GM12878 (cell line): Measurements from ENCODE around the gene TCERG1L. TPM values are rescaled to one million over a fixed set of nuclear protein-coding genes. Genes with fewer than 3 reads are reported as not detected.

Source experiments
- ATAC-seq: fragments of 200-7000 bp; cut with Tn5 transposase; 3 replicates; pipeline ENCODE4 v1.9.1; 2020; ENCODE audit warnings: mild to moderate bottlenecking, moderate library complexity
- BruUV-seq: library from RNA; stranded (reverse); fragments of 400-500 nt; replicated peaks from 2 replicates; lab custom pipeline; 2021; lab: Mats Ljungman, UMichigan
- CTCF ChIA-PET: fragments of 300-600 bp; sonication (Branson Sonifier 250); formaldehyde crosslinking; extraction: SDS; loops from one replicate; lab custom pipeline; 2021; ENCODE audit warnings: inconsistent platforms; lab: Yijun Ruan, JAX
- POLR2A ChIA-PET: fragments of 350-600 bp; formaldehyde crosslinking; extraction: SDS; loops from one replicate; lab custom pipeline; 2021; ENCODE audit warnings: inconsistent platforms; lab: Charles Lee
- RAD21 ChIA-PET: fragments of 300-600 bp; sonication (Branson Sonifier 250); formaldehyde crosslinking; loops from one replicate; lab custom pipeline; 2023; ENCODE audit warnings: antibody characterized with exemption; ENCODE audit not compliant: unreplicated experiment; lab: Charles Lee
- SMC1A ChIA-PET: fragments of 300-600 bp; sonication (Branson Sonifier 250); formaldehyde crosslinking; loops from one replicate; lab custom pipeline; 2023; ENCODE audit not compliant: unreplicated experiment, uncharacterized antibody; lab: Charles Lee
- DNase-seq: peaks from one replicate; pipeline ENCODE4 v3.0.0-alpha.2; 2011; ENCODE audit warnings: low read depth, low spot score
- FAIRE-seq: peaks from 3 replicates; lab custom pipeline; 2011; peaks lifted over from hg19 to GRCh38; lab: Jason Lieb, UNC
- H2AFZ ChIP-seq: 2 replicates; pipeline ENCODE4 v1.6.0; 2011; ENCODE audit warnings: low read depth, low read length, control low read depth; ENCODE audit not compliant: control insufficient read depth
- H3K27ac ChIP-seq: 2 replicates; pipeline ENCODE4 v1.5.1; 2011; ENCODE audit warnings: control low read depth; ENCODE audit not compliant: control insufficient read depth, insufficient read depth
- H3K27me3 ChIP-seq, 2 experiments: replicated peaks in 1 of 2; 2 replicates each; pipeline versions ENCODE4 v1.6.0 to v1.6.1; 2011; ENCODE audit warnings: low read length in 1 of 2; ENCODE audit not compliant: control insufficient read depth in 2 of 2, insufficient read depth in 2 of 2
- H3K36me3 ChIP-seq, 2 experiments: 2 replicates each; pipeline ENCODE4 v1.5.1; 2011; ENCODE audit warnings: low read length in 1 of 2; ENCODE audit not compliant: control insufficient read depth in 2 of 2, insufficient read depth in 2 of 2
- H3K4me1 ChIP-seq: 2 replicates; pipeline ENCODE4 v1.6.1; 2011; ENCODE audit warnings: mild to moderate bottlenecking, low read length, moderate library complexity, mixed read lengths; ENCODE audit not compliant: control insufficient read depth, insufficient read depth
- H3K4me2 ChIP-seq: 2 replicates; pipeline ENCODE4 v1.6.0; 2011; ENCODE audit warnings: control low read depth; ENCODE audit not compliant: control insufficient read depth, insufficient read depth
- H3K4me3 ChIP-seq: fragments of 200-600 bp; sonication (generic); 2 replicates; pipeline ENCODE4 v1.5.1; 2016
- H3K79me2 ChIP-seq: 2 replicates; pipeline ENCODE4 v1.6.0; 2011; ENCODE audit warnings: low read length; ENCODE audit not compliant: control insufficient read depth, insufficient read depth
- H3K9ac ChIP-seq: 2 replicates; pipeline ENCODE4 v1.8.0; 2011; ENCODE audit warnings: low read length, control low read depth, mixed read lengths; ENCODE audit not compliant: control insufficient read depth, insufficient read depth
- H3K9me3 ChIP-seq: replicated peaks from 3 replicates; pipeline ENCODE4 v1.5.1; 2011; ENCODE audit warnings: mild to moderate bottlenecking, low read length; ENCODE audit not compliant: control insufficient read depth, insufficient read depth
- H4K20me1 ChIP-seq: 2 replicates; pipeline ENCODE4 v1.6.0; 2011; ENCODE audit not compliant: control insufficient read depth, insufficient read depth
- ATF7 ChIP-seq: fragments of 450-650 bp; IDR thresholded peaks from 2 replicates; pipeline ENCODE4 v1.6.1; 2016; ENCODE audit warnings: low read depth, mild to moderate bottlenecking
- BRCA1 ChIP-seq: IDR thresholded peaks from 2 replicates; pipeline ENCODE4 v1.6.1; 2011; ENCODE audit warnings: low read depth, low read length, improper control_type of control experiment
- CBX3 ChIP-seq: fragments of 200-600 bp; sonication (generic); IDR thresholded peaks from 2 replicates; pipeline ENCODE4 v1.6.1; 2016; ENCODE audit warnings: low read depth, borderline replicate concordance
- CEBPB ChIP-seq, 2 experiments: fragments of 150-350 bp in 1 of 2; IDR thresholded peaks; 2 replicates each; pipeline ENCODE4 v1.6.1; 2012 to 2014; ENCODE audit warnings: low read depth in 2 of 2, low read length in 2 of 2, borderline replicate concordance in 1 of 2, inconsistent platforms in 1 of 2
- ELK1 ChIP-seq: IDR thresholded peaks from 2 replicates; pipeline ENCODE4 v1.6.1; 2012; ENCODE audit warnings: low read depth, low read length, improper control_type of control experiment
- EZH2 ChIP-seq: IDR thresholded peaks from 2 replicates; pipeline ENCODE4 v1.6.1; 2012; ENCODE audit warnings: low read depth, mild to moderate bottlenecking, control low read depth, inconsistent platforms, low read length, borderline replicate concordance; ENCODE audit not compliant: control insufficient read depth
- NR2F1 ChIP-seq: fragments of 450-650 bp; conservative IDR thresholded peaks from 2 replicates; pipeline ENCODE4 v1.6.1; 2017; ENCODE audit warnings: mild to moderate bottlenecking
- POLR2AphosphoS2 ChIP-seq: IDR thresholded peaks from 2 replicates; pipeline ENCODE4 v1.6.1; 2011; ENCODE audit warnings: low read depth, mild to moderate bottlenecking, low read length, improper control_type of control experiment, moderate library complexity
- POLR2AphosphoS5 ChIP-seq: IDR thresholded peaks from 2 replicates; pipeline ENCODE4 v1.6.1; 2011; ENCODE audit warnings: mild to moderate bottlenecking, low read length, inconsistent platforms
- RAD21 ChIP-seq: IDR thresholded peaks from 2 replicates; pipeline ENCODE4 v1.6.1; 2011; ENCODE audit warnings: mild to moderate bottlenecking, low read depth, low read length, moderate library complexity; ENCODE audit not compliant: insufficient read depth
- RB1 ChIP-seq: fragments of 450-650 bp; formaldehyde crosslinking; IDR thresholded peaks from 2 replicates; pipeline ENCODE4 v1.6.1; 2017; ENCODE audit warnings: mild to moderate bottlenecking, borderline replicate concordance
- RCOR1 ChIP-seq: conservative IDR thresholded peaks from 2 replicates; pipeline ENCODE4 v1.6.1; 2012; ENCODE audit warnings: low read depth, low read length, improper control_type of control experiment
- RUNX3 ChIP-seq: IDR thresholded peaks from 2 replicates; pipeline ENCODE4 v1.6.1; 2012; ENCODE audit warnings: low read length, inconsistent platforms
- SUPT20H ChIP-seq: IDR thresholded peaks from 2 replicates; pipeline ENCODE4 v1.6.1; 2011; ENCODE audit warnings: low read depth, mild to moderate bottlenecking, low read length, moderate library complexity, borderline replicate concordance; ENCODE audit not compliant: control insufficient read depth
- TCF7 ChIP-seq: IDR thresholded peaks from 2 replicates; pipeline ENCODE4 v1.6.1; 2014; ENCODE audit warnings: antibody characterized with exemption, borderline replicate concordance
- WRNIP1 ChIP-seq: IDR thresholded peaks from 2 replicates; pipeline ENCODE4 v1.6.1; 2011; ENCODE audit warnings: low read depth, low read length, improper control_type of control experiment, borderline replicate concordance
- YY1 ChIP-seq: IDR thresholded peaks from 2 replicates; pipeline ENCODE4 v1.6.1; 2011; ENCODE audit warnings: low read depth, mild to moderate bottlenecking, low read length
- ZBED1 ChIP-seq: IDR thresholded peaks from 2 replicates; pipeline ENCODE4 v1.6.1; 2016; ENCODE audit warnings: borderline replicate concordance
- ZNF592 ChIP-seq: fragments of 450-650 bp; IDR thresholded peaks from 2 replicates; pipeline ENCODE4 v1.6.1; 2017; ENCODE audit warnings: mild to moderate bottlenecking, moderate library complexity
- WGBS: methylation state at CpG from one replicate; pipeline ENCODE4 v1.1.6; 2016; ENCODE audit warnings: low lambda C conversion rate; ENCODE audit not compliant: insufficient replicate concordance, insufficient coverage; ENCODE audit errors: missing lambda C conversion rate; 5-methylcytosine and 5-hydroxymethylcytosine counted together
- in situ Hi-C: fragments of 300-500 bp; cut with MboI; formaldehyde crosslinking; loops from 9 replicates; pipeline ENCODE4 v1.14.3; 2018; ENCODE audit warnings: mixed read lengths
- intact Hi-C: fragments of 100-400 bp; cut with micrococcal nuclease; formaldehyde crosslinking; loops from one replicate; pipeline ENCODE4 v1.14.2; 2022; ENCODE audit not compliant: unreplicated experiment
- polyA plus RNA-seq, 11 experiments: library from polyadenylated mRNA; depleted of rRNA in 4 of 11; unstranded in 6 of 11; stranded (reverse) in 5 of 11; fragments of >200 nt; fragmentation: Nextera tagmentation in 4 of 11; fragmentation: Illumina TruSeq in 1 of 11; extraction: Ambion mirVana in 4 of 11; extraction: Trizol in 1 of 11; gene quantifications; 1 replicate in 1 of 11; 2 replicates in 10 of 11; pipeline versions ENCODE4 v1.2.1 to v1.2.3, GENCODE V29; 2011 to 2016; ENCODE audit warnings: inconsistent platforms in 2 of 11, missing spikeins in 2 of 11, low read depth in 1 of 11
- total RNA-seq, 4 experiments: library from RNA; depleted of rRNA in 3 of 4; stranded (reverse); fragments of >200 nt in 3 of 4; fragmentation: Illumina TruSeq in 1 of 4; extraction: Trizol in 1 of 4; gene quantifications; 2 replicates each; pipeline versions ENCODE4 v1.2.1 to v1.2.3, GENCODE V29; 2013 to 2021

TCERG1L gene
- total and polyA plus RNA-seq, 10 of the 15 experiments (the other 5 are each of a cell fraction or from before 2014, with no cell fraction given): not detected

- TF ChIP-seq ZNF592: no peak
- TF ChIP-seq POLR2AphosphoS2: no peak
- TF ChIP-seq BRCA1: no peak
- no peak for TF ChIP-seq WRNIP1
- TF ChIP-seq RCOR1: no peak
- TF ChIP-seq ATF7: no peak
- no peak for TF ChIP-seq RB1
Observed at GRCh38 chr10:131124945-131125344, 186.6 kb downstream of the TCERG1L start (continued).

- BruUV-seq: no TSS peak
- H3K79me2 ChIP-seq: no peaks in the 10 kb centered on the region
- no peak overlapping the region for H3K4me3 ChIP-seq
- ChIA-PET CTCF (no interaction called here), POLR2A (no interaction called here), SMC1A (no interaction called here), RAD21 (no interaction called here)
- in situ Hi-C loops: no loop called here
- H3K4me2 ChIP-seq: no peak overlapping the region
- H3K9me3 ChIP-seq: no peaks in the 10 kb centered on the region; the same call in 2 of the 3 replicates
- H4K20me1 ChIP-seq: no peaks in the 10 kb centered on the region
- no peaks in the 10 kb centered on the region for H3K36me3 ChIP-seq
- ATAC-seq (no peak), FAIRE-seq (no peak), DNase-seq (no peak)
- H3K27ac ChIP-seq: no peak overlapping the region
- 48% methylated on average over 11 of the region's 11 CpGs for WGBS
- no peak overlapping the region for H3K9ac ChIP-seq
- H2AFZ ChIP-seq: no peak overlapping the region
- H3K27me3 ChIP-seq: no peaks in the 10 kb centered on the region
- intact Hi-C loops: no loop called here
- H3K4me1 ChIP-seq: no peaks in the 10 kb centered on the region
- TF ChIP-seq TCF7: no peak
- TF ChIP-seq RUNX3: no peak
- no peak for TF ChIP-seq SUPT20H
- no peak for TF ChIP-seq ZBED1
- no peak for TF ChIP-seq CBX3
- no peak for TF ChIP-seq ELK1
- no peak for TF ChIP-seq CEBPB (IDR thresholded peaks at IDR 0.05; ENCODE audit: borderline replicate concordance in 1 of 2, low read depth in 2 of 2, low read length in 2 of 2)
- TF ChIP-seq EZH2: no peak
- TF ChIP-seq YY1: no peak
- TF ChIP-seq RB1: no peak
- TF ChIP-seq RAD21: no peak
- no peak for TF ChIP-seq NR2F1
- no peak for TF ChIP-seq POLR2AphosphoS5
Observed at GRCh38 chr10:131123496-131123895, 188.0 kb downstream of the TCERG1L start.
